Fibroblast of pulmonary artery (primary cell): ENCODE results near the gene ERC2.
"Not testable (repeated sequence)": the region's sequence is repeated elsewhere in the genome, so short reads cannot be mapped to it uniquely, and the experiment has no call there.

Experiments used
- DNase-seq: peaks from one replicate; pipeline ENCODE4 v3.0.0-alpha.2; 2010; ENCODE audit warnings: low read depth
- H3K4me3 ChIP-seq: replicated peaks from 2 replicates; pipeline ENCODE4 v1.5.1; 2011; ENCODE audit warnings: low read depth, mild to moderate bottlenecking, control low read depth, low read length, moderate library complexity
- CTCF ChIP-seq: IDR thresholded peaks from 2 replicates; pipeline ENCODE4 v1.5.1; 2011; ENCODE audit warnings: mild to moderate bottlenecking, control low read depth, low read length, inconsistent platforms; ENCODE audit errors: missing control alignments

The ERC2 gene

DNA sequence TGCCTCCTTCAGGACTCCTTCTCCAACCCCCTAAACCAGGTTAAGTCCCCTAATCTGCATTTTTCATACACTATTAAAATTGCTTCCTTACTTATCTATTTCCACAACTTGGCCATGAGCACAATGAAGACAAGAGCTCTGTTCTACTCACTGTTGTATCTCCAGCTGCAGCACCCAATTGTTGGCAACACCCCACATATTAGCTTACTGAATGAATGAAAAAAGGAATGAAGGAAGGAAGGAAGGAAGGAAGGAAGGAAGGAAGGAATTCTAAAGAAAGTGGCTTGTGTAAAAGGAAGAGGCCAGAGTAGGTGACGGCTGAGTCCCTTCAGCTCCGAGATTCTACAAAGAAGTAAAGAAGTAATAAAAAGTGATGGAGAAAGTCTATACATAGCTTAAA lies 444.7 kb downstream of the ERC2 start:
- TF ChIP-seq CTCF: no peak
- DNase-seq: no peak
- H3K4me3 ChIP-seq: no peak overlapping the region

GRCh38 chr3:56022619-56023018 lies 445.6 kb downstream of the ERC2 start:
- TF ChIP-seq CTCF: no peak
- DNase-seq: no peak
- no peak overlapping the region for H3K4me3 ChIP-seq

- no peak overlapping the region for H3K4me3 ChIP-seq
- TF ChIP-seq CTCF: no peak
- DNase-seq: no peak
These were observed 448.6 kb downstream of the ERC2 start for GRCh38 chr3:56019490-56020146.

GRCh38 chr3:56015374-56015773 lies 452.9 kb downstream of the ERC2 start:
- not testable (repeated sequence) for H3K4me3 ChIP-seq, DNase-seq

DNA sequence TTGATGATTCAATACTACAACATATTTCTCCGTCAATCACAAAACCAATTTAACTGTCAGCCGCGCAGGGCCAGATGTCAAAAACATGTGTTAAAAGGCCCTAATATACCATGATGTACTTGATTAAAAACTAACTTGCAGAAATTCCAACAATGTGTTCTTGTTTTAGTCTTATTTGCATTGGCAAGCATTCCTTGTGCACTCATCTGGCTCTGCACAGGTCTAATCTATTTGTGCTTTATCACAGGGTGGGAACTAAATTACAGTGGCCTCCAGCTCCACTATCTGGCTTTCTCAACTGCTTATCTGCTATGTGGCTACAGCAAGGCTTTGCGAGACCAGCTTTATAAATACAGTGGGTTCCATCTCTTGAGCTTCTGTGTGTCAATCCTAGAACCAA lies 455.5 kb downstream of the ERC2 start:
- no peak overlapping the region for H3K4me3 ChIP-seq
- no peak for TF ChIP-seq CTCF
- no peak for DNase-seq

DNA sequence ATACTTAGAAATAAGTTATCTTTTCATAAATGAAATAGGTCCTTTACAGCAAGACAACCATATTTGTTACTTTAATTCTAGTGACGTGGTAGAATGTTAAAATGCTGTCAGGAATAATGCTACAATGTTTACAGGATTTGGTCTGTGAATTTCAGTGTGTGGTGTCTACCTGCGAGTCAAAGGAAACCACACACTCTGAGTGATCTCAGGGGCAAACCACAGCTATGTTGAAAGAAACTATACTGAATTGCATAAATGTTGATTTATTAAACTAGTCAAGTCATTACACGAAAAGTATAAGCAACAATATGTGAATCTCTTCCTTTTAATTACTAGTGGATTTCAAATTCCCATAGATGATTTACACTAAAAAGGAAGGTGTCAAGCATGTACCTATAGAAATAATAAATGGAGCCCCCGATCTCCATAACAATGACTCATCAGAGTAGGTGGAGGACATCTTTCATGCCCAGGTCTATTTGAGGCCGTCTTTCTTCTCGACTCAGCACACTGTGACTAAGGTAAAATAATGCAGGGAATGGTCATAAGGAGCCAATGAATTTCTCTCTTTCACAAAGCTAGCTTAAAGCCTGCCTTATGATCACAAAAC lies 463.0 kb downstream of the ERC2 start:
- DNase-seq: no peak
- no peak for TF ChIP-seq CTCF
- H3K4me3 ChIP-seq: no peak overlapping the region

- no peak for DNase-seq
- no peak overlapping the region for H3K4me3 ChIP-seq
- TF ChIP-seq CTCF: no peak
These were observed 465.1 kb downstream of the ERC2 start for GRCh38 chr3:56003129-56003528.
